H9 (cell line): ENCODE measurements around the gene POLD1. TPM values are rescaled to one million over a fixed set of nuclear protein-coding genes. Genes with fewer than 3 reads are reported as not detected.

Source experiments
- DNase-seq: peaks from one replicate; pipeline ENCODE4 v3.0.0-alpha.2; 2017
- H2AFZ ChIP-seq: one replicate; pipeline ENCODE4 v1.6.1; 2013; ENCODE audit warnings: mild to moderate bottlenecking, low read length, control low read depth, moderate library complexity
- H2AK5ac ChIP-seq: 2 replicates; pipeline ENCODE4 v1.6.1; 2013; ENCODE audit warnings: low read length, control low read depth, mixed read lengths; ENCODE audit not compliant: insufficient read length
- H2BK120ac ChIP-seq: one replicate; pipeline ENCODE4 v1.6.1; 2013; ENCODE audit warnings: low read depth, mild to moderate bottlenecking, low read length, control low read depth, inconsistent platforms; ENCODE audit not compliant: poor library complexity, severe bottlenecking
- H2BK12ac ChIP-seq: 2 replicates; pipeline ENCODE4 v1.6.1; 2013; ENCODE audit warnings: low read length, control low read depth, mixed read lengths, low read depth; ENCODE audit not compliant: insufficient read length
- H2BK15ac ChIP-seq: 2 replicates; pipeline ENCODE4 v1.6.1; 2013; ENCODE audit warnings: low read depth, low read length, control low read depth
- H2BK20ac ChIP-seq: one replicate; pipeline ENCODE4 v1.6.1; 2013; ENCODE audit warnings: low read depth, mild to moderate bottlenecking, low read length, control low read depth, inconsistent platforms; ENCODE audit not compliant: poor library complexity, severe bottlenecking
- H2BK5ac ChIP-seq: 2 replicates; pipeline ENCODE4 v1.6.1; 2013; ENCODE audit warnings: low read length, control low read depth, mixed read lengths; ENCODE audit not compliant: insufficient read length
- H3K14ac ChIP-seq: 2 replicates; pipeline ENCODE4 v1.6.1; 2013; ENCODE audit warnings: low read length, control low read depth; ENCODE audit not compliant: insufficient read depth
- H3K18ac ChIP-seq: 2 replicates; pipeline ENCODE4 v1.6.1; 2013; ENCODE audit warnings: low read depth, mild to moderate bottlenecking, mixed read lengths, low read length, control low read depth; ENCODE audit not compliant: insufficient read length
- H3K23ac ChIP-seq: 2 replicates; pipeline ENCODE4 v1.6.1; 2013; ENCODE audit warnings: low read length, control low read depth, mixed read lengths, low read depth; ENCODE audit not compliant: insufficient read length
- H3K23me2 ChIP-seq: 2 replicates; pipeline ENCODE4 v1.6.1; 2013; ENCODE audit warnings: low read depth, mild to moderate bottlenecking, mixed read lengths, low read length, control low read depth; ENCODE audit not compliant: insufficient read length, poor library complexity, severe bottlenecking
- H3K27ac ChIP-seq: 2 replicates; pipeline ENCODE4 v1.5.1; 2013; ENCODE audit warnings: low read length, control low read depth, mixed read lengths, low read depth; ENCODE audit not compliant: insufficient read length
- H3K27me3 ChIP-seq: 2 replicates; pipeline ENCODE4 v1.6.1; 2013; ENCODE audit warnings: low read length, control low read depth, inconsistent platforms; ENCODE audit not compliant: insufficient read depth
- H3K4ac ChIP-seq: 2 replicates; pipeline ENCODE4 v1.6.1; 2013; ENCODE audit warnings: low read depth, mild to moderate bottlenecking, control low read depth, inconsistent platforms, low read length, moderate library complexity
- H3K4me1 ChIP-seq: 2 replicates; pipeline ENCODE4 v1.6.1; 2013; ENCODE audit warnings: low read length, control low read depth, inconsistent platforms; ENCODE audit not compliant: insufficient read depth
- H3K4me2 ChIP-seq: 2 replicates; pipeline ENCODE4 v1.6.1; 2013; ENCODE audit warnings: low read length, control low read depth, mixed read lengths; ENCODE audit not compliant: insufficient read length, insufficient read depth
- H3K56ac ChIP-seq: 2 replicates; pipeline ENCODE4 v1.6.1; 2013; ENCODE audit warnings: low read depth, mild to moderate bottlenecking, mixed read lengths, low read length, control low read depth; ENCODE audit not compliant: insufficient read length
- H3K79me1 ChIP-seq: 2 replicates; pipeline ENCODE4 v1.6.1; 2013; ENCODE audit warnings: low read depth, mild to moderate bottlenecking, moderate library complexity, low read length, control low read depth, inconsistent platforms; ENCODE audit not compliant: insufficient read depth, poor library complexity, severe bottlenecking
- H3K79me2 ChIP-seq: 2 replicates; pipeline ENCODE4 v1.6.1; 2013; ENCODE audit warnings: low read length, control low read depth, inconsistent platforms; ENCODE audit not compliant: insufficient read depth
- H3K9ac ChIP-seq: 2 replicates; pipeline ENCODE4 v1.6.1; 2013; ENCODE audit warnings: low read length, control low read depth, mixed read lengths; ENCODE audit not compliant: insufficient read length; ENCODE audit errors: extremely low read depth
- H3K9me3 ChIP-seq: one replicate; pipeline ENCODE4 v1.6.1; 2013; ENCODE audit warnings: low read depth, low read length, inconsistent platforms; ENCODE audit not compliant: control insufficient read depth
- H3T11ph ChIP-seq: one replicate; pipeline ENCODE4 v1.6.1; 2013; ENCODE audit warnings: mild to moderate bottlenecking, low read length, control low read depth, inconsistent platforms
- H4K20me1 ChIP-seq: one replicate; pipeline ENCODE4 v1.6.1; 2013; ENCODE audit not compliant: control insufficient read depth, insufficient read length, insufficient read depth
- H4K5ac ChIP-seq: 2 replicates; pipeline ENCODE4 v1.6.1; 2013; ENCODE audit warnings: low read depth, mild to moderate bottlenecking, mixed read lengths, low read length, control low read depth; ENCODE audit not compliant: insufficient read length
- H4K8ac ChIP-seq: replicated peaks from 2 replicates; pipeline ENCODE4 v1.6.1; 2013; ENCODE audit warnings: low read length, control low read depth, mixed read lengths, low read depth; ENCODE audit not compliant: insufficient read length
- H4K91ac ChIP-seq: 2 replicates; pipeline ENCODE4 v1.6.1; 2013; ENCODE audit warnings: low read depth, mild to moderate bottlenecking, moderate library complexity, mixed read lengths, low read length, control low read depth; ENCODE audit not compliant: insufficient read length
- H3K27ac Mint-ChIP-seq, 3 experiments: 2 replicates in 2 of 3; 3 replicates in 1 of 3; pipeline ENCODE4 v1.8.0; 2020 to 2021; ENCODE audit warnings: mixed read lengths in 3 of 3, mild to moderate bottlenecking in 1 of 3, moderate library complexity in 1 of 3
- H3K27me3 Mint-ChIP-seq: 2 replicates; pipeline ENCODE4 v1.8.0; 2021; ENCODE audit warnings: low read depth, mild to moderate bottlenecking, moderate library complexity, mixed read lengths
- H3K36me3 Mint-ChIP-seq, 3 experiments: 2 replicates in 2 of 3; 3 replicates in 1 of 3; pipeline ENCODE4 v1.8.0; 2020 to 2021; ENCODE audit warnings: low read depth in 3 of 3, mixed read lengths in 3 of 3; ENCODE audit not compliant: insufficient read depth in 1 of 3
- H3K4me1 Mint-ChIP-seq, 2 experiments: 2 replicates each; pipeline ENCODE4 v1.8.0; 2020; ENCODE audit warnings: mixed read lengths in 2 of 2
- H3K4me3 Mint-ChIP-seq, 2 experiments: 2 replicates in 1 of 2; 3 replicates in 1 of 2; pipeline ENCODE4 v1.8.0; 2020 to 2021; ENCODE audit warnings: mild to moderate bottlenecking in 2 of 2, mixed read lengths in 2 of 2, moderate library complexity in 1 of 2
- H3K9me3 Mint-ChIP-seq, 2 experiments: 2 replicates in 1 of 2; 3 replicates in 1 of 2; pipeline ENCODE4 v1.8.0; 2020; ENCODE audit warnings: mild to moderate bottlenecking in 2 of 2, mixed read lengths in 2 of 2, moderate library complexity in 1 of 2
- WGBS: extraction: QIAGEN DNeasy Blood & Tissue Kit; methylation state at CpG from one replicate; pipeline ENCODE4 v1.1.7; 2013; ENCODE audit warnings: missing lambda C conversion rate, low lambda C conversion rate, mixed read lengths; ENCODE audit not compliant: insufficient read length; ENCODE audit errors: extremely low coverage; 5-methylcytosine and 5-hydroxymethylcytosine counted together
- total RNA-seq: library from RNA; stranded (reverse); gene quantifications from 2 replicates; pipeline ENCODE4 v1.2.1, GENCODE V29; 2021
- TF ChIP-seq, protein P1 (sequence below): fragments of 200-600 bp; sonication (generic); conservative IDR thresholded peaks from 3 replicates; pipeline ENCODE4 v1.8.0; 2021; ENCODE audit warnings: antibody characterized with exemption, mild to moderate bottlenecking

Gene POLD1
- total RNA-seq, 1 experiment from 2014 or later, result 165 TPM

DNA sequence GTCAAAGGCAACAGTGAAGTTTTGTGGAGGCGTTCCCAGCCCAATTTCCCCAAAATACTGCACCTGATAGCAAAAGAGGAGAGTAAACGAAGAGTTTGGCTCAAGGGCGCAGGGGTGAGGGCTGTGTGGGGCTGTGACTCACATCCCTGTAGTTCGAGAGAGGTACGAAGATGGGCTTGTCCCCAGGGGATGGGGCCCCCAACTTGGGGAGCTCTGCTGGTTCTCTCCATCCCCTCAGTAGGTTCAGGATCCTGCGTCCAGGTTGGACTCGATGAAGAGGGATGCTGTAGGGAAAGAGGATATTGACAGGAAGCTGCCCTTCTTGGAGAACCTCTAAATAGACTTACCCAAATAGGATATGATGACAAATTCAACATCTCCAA lies 22.1 kb upstream of the POLD1 start:
- Mint-ChIP-seq H3K4me1 (peaks cover 9 to 16% of the 10 kb centered on the region in 2 experiments), H3K9me3 (no peaks in the 10 kb centered on the region; a peak in 2 of 5 replicates)
- WGBS, result no CpG with 5 or more reads among the region's 7 CpGs

More for the DNA sequence above, 22.1 kb upstream of the POLD1 start:
- no peak overlapping the region for H4K5ac ChIP-seq
- H3K36me3 Mint-ChIP-seq, result peaks cover 0 to 8% (median 6%) of the 10 kb centered on the region in 3 experiments; a peak in 4 of 7 replicates
- no peak overlapping the region for H3K4ac ChIP-seq
- no peaks in the 10 kb centered on the region for H3K79me2 ChIP-seq
- H2BK15ac ChIP-seq, result no peak overlapping the region
- no peak overlapping the region for H2BK5ac ChIP-seq
- H2BK12ac ChIP-seq, result no peak overlapping the region
- no peak overlapping the region for H3T11ph ChIP-seq
- H3K14ac ChIP-seq, result no peak overlapping the region
- H3K79me1 ChIP-seq, result no peaks in the 10 kb centered on the region
- H4K20me1 ChIP-seq, result no peaks in the 10 kb centered on the region
- no peak overlapping the region for H3K18ac ChIP-seq
- peaks cover 12% of the 10 kb centered on the region for H3K27me3 Mint-ChIP-seq
- no peak overlapping the region for H2BK20ac ChIP-seq
- no peak overlapping the region for H3K4me3 Mint-ChIP-seq
- no peaks in the 10 kb centered on the region for H3K27me3 ChIP-seq
- H3K4me2 ChIP-seq, result no peak overlapping the region
- peaks cover 2% of the 10 kb centered on the region; the same call in 1 of the 2 replicates for H3K4me1 ChIP-seq
- no peaks in the 10 kb centered on the region for H3K9me3 ChIP-seq
- no peak for DNase-seq
- TF ChIP-seq, protein P1, sequence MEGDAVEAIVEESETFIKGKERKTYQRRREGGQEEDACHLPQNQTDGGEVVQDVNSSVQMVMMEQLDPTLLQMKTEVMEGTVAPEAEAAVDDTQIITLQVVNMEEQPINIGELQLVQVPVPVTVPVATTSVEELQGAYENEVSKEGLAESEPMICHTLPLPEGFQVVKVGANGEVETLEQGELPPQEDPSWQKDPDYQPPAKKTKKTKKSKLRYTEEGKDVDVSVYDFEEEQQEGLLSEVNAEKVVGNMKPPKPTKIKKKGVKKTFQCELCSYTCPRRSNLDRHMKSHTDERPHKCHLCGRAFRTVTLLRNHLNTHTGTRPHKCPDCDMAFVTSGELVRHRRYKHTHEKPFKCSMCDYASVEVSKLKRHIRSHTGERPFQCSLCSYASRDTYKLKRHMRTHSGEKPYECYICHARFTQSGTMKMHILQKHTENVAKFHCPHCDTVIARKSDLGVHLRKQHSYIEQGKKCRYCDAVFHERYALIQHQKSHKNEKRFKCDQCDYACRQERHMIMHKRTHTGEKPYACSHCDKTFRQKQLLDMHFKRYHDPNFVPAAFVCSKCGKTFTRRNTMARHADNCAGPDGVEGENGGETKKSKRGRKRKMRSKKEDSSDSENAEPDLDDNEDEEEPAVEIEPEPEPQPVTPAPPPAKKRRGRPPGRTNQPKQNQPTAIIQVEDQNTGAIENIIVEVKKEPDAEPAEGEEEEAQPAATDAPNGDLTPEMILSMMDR, result no peak
- no peak overlapping the region for H3K23ac ChIP-seq
- no peak overlapping the region for H2AFZ ChIP-seq
- H2BK120ac ChIP-seq, result no peak overlapping the region
- H2AK5ac ChIP-seq, result no peak overlapping the region
- no peak overlapping the region for H3K56ac ChIP-seq
- no peak overlapping the region for H3K9ac ChIP-seq
- no peaks in the 10 kb centered on the region for H3K23me2 ChIP-seq
- no peak overlapping the region for H4K91ac ChIP-seq
- H4K8ac ChIP-seq, result no peak overlapping the region
- H3K27ac ChIP-seq, result no peak overlapping the region
- H3K27ac Mint-ChIP-seq, result no peak overlapping the region
